Transverse colon (tissue), 4 donors: ENCODE data around the gene ANP32A.

ENCODE experiments used
- CTCF ChIP-seq, 5 experiments: fragments of 200-600 bp in 3 of 5; fragments of 450-650 bp in 2 of 5; sonication (generic) in 3 of 5; IDR thresholded peaks; 1 replicate in 2 of 5; 2 replicates in 3 of 5; pipeline ENCODE4 v1.5.1; 2016 to 2017; ENCODE audit warnings: antibody characterized with exemption in 5 of 5, inconsistent platforms in 3 of 5, mild to moderate bottlenecking in 2 of 5, moderate library complexity in 1 of 5
- EP300 ChIP-seq: sonication (generic); formaldehyde crosslinking; IDR thresholded peaks from one replicate; pipeline ENCODE4 v1.6.1; 2017; ENCODE audit warnings: antibody characterized with exemption, low read depth
- POLR2A ChIP-seq: fragments of 450-650 bp; IDR thresholded peaks from one replicate; pipeline ENCODE4 v1.6.1; 2016; ENCODE audit warnings: antibody characterized with exemption, mild to moderate bottlenecking, moderate library complexity
- POLR2AphosphoS5 ChIP-seq, 3 donors: sonication (generic); formaldehyde crosslinking; IDR thresholded peaks; one replicate each; pipeline ENCODE4 v1.6.1; 2016; ENCODE audit warnings: antibody characterized with exemption in 3 of 3

- no peak for TF ChIP-seq CTCF (IDR thresholded peaks at IDR 0.05)
- no peak for TF ChIP-seq POLR2A
- TF ChIP-seq EP300 = no peak
- TF ChIP-seq POLR2AphosphoS5 (IDR thresholded peaks at IDR 0.05) = no peak
Measured at GRCh38 chr15:68833700-68834331, 13.1 kb upstream of the ANP32A start.
